Measurements from ENCODE around the gene TRPM3. TPM values are rescaled to one million over a fixed set of nuclear protein-coding genes. Genes with fewer than 3 reads are reported as not detected.
A peak's percentile ranks its signal among the peaks of the same experiment; 100 is the strongest.

The TRPM3 gene
- total RNA-seq, 2 donors from 2014 or later, result 0.90 to 5.3 TPM

GRCh38 chr9:71108937-71109336 is 12.5 kb downstream of the TRPM3 start:
- intact Hi-C loops (cut with DNase I), result no loop called here
- DNase-seq (ENCODE audit: low spot score), result no peak

GRCh38 chr9:71106992-71107391 is 14.4 kb downstream of the TRPM3 start:
- intact Hi-C loops (cut with DNase I), result no loop called here
- DNase-seq (ENCODE audit: low spot score), result no peak

GRCh38 chr9:71105192-71105591 is 16.2 kb downstream of the TRPM3 start:
- no peak for DNase-seq (ENCODE audit: low spot score)
- intact Hi-C loops (cut with DNase I), result no loop called here

- intact Hi-C loops (cut with DNase I), result no loop called here
- DNase-seq (ENCODE audit: low spot score), result no peak
These were observed 22.6 kb downstream of the TRPM3 start for GRCh38 chr9:71098801-71099200.

GRCh38 chr9:71097671-71098070 is 23.8 kb downstream of the TRPM3 start:
- intact Hi-C loops (cut with DNase I), result no loop called here
- DNase-seq (ENCODE audit: low spot score), result no peak

GRCh38 chr9:71096421-71097108 is 24.9 kb downstream of the TRPM3 start:
- no peak for DNase-seq (ENCODE audit: low spot score)
- intact Hi-C loops (cut with DNase I), result no loop called here

GRCh38 chr9:71094708-71095251 is 26.6 kb downstream of the TRPM3 start:
- intact Hi-C loops (cut with DNase I), result no loop called here
- no peak for DNase-seq (ENCODE audit: low spot score)

- intact Hi-C loops (cut with DNase I), result no loop called here
- DNase-seq (ENCODE audit: low spot score), result no peak
These were observed 30.5 kb downstream of the TRPM3 start for GRCh38 chr9:71090896-71091295.

GRCh38 chr9:71079451-71079850 is 42.0 kb downstream of the TRPM3 start:
- intact Hi-C loops (cut with DNase I), result no loop called here
- no peak for DNase-seq (ENCODE audit: low spot score)

- no peak for DNase-seq (ENCODE audit: low spot score)
- intact Hi-C loops (cut with DNase I), result no loop called here
These were observed 45.3 kb downstream of the TRPM3 start for GRCh38 chr9:71076096-71076495.

- intact Hi-C loops (cut with DNase I), result no loop called here
- DNase-seq (ENCODE audit: low spot score), result no peak
These were observed 47.9 kb downstream of the TRPM3 start for GRCh38 chr9:71073494-71073893.

- intact Hi-C loops (cut with DNase I), result no loop called here
These were observed 48.8 kb downstream of the TRPM3 start for GRCh38 chr9:71072587-71072986.

GRCh38 chr9:71071633-71072032 is 49.8 kb downstream of the TRPM3 start:
- intact Hi-C loops (cut with DNase I), result no loop called here
- DNase-seq (ENCODE audit: low spot score), result no peak

More at GRCh38 chr9:71072587-71072986, 48.8 kb downstream of the TRPM3 start:
- DNase-seq (ENCODE audit: low spot score), result no peak

- intact Hi-C loops (cut with DNase I), result loop anchor here in 1 of 2 donors (2.0 kb wide), 1 partner anchor 44 kb away; no protein-coding TSS in a partner anchor
- DNase-seq (ENCODE audit: low spot score), result no peak
These were observed 62.8 kb downstream of the TRPM3 start for GRCh38 chr9:71058660-71059059.

GRCh38 chr9:71052287-71052686 is 69.1 kb downstream of the TRPM3 start:
- DNase-seq (ENCODE audit: low spot score), result no peak
- intact Hi-C loops (cut with DNase I), result no loop called here

GRCh38 chr9:71048280-71048679 is 73.1 kb downstream of the TRPM3 start:
- DNase-seq (ENCODE audit: low spot score), result no peak
- intact Hi-C loops (cut with DNase I), result no loop called here

- intact Hi-C loops (cut with DNase I), result no loop called here
These were observed 78.9 kb downstream of the TRPM3 start for GRCh38 chr9:71042448-71042990.

GRCh38 chr9:71037521-71037920 is 83.9 kb downstream of the TRPM3 start:
- intact Hi-C loops (cut with DNase I), result no loop called here
- no peak for DNase-seq (ENCODE audit: low spot score)

More at GRCh38 chr9:71042448-71042990, 78.9 kb downstream of the TRPM3 start:
- no peak for DNase-seq (ENCODE audit: low spot score)

GRCh38 chr9:71036501-71036900 is 84.9 kb downstream of the TRPM3 start:
- no peak for DNase-seq (ENCODE audit: low spot score)
- intact Hi-C loops (cut with DNase I), result no loop called here

GRCh38 chr9:71032779-71033178 is 88.6 kb downstream of the TRPM3 start:
- intact Hi-C loops (cut with DNase I), result no loop called here
- no peak for DNase-seq (ENCODE audit: low spot score)

- intact Hi-C loops (cut with DNase I), result no loop called here
- peak; percentile 72 for DNase-seq (ENCODE audit: low spot score)
These were observed 95.7 kb downstream of the TRPM3 start for GRCh38 chr9:71025728-71026127.
